ENCODE data around the gene MLXIP.
"Not testable (repeated sequence)": the region's sequence is repeated elsewhere in the genome, so short reads cannot be mapped to it uniquely, and the experiment has no call there.

Gene MLXIP

DNA sequence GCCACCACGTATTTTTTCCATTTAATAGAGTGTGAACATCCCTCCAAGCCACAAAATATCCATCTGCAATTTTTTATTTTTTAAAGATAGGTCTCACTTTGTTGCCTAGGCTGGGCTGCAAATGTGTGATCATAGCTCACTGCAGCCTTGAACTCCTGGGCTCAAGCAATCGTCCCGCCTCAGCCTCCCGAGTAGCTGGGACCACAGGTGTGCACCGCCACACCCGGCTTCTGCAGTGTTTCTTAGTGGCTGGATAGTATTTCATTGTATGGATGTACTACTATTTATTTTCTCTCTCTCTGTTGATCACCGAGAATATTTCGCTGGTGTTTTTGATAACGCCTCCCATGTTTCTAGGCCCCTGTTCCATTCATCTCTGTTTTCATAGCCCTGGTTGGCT lies 17.5 kb downstream of the MLXIP start:
- no peak for DNase-seq (ENCODE audit: low read depth)

DNA sequence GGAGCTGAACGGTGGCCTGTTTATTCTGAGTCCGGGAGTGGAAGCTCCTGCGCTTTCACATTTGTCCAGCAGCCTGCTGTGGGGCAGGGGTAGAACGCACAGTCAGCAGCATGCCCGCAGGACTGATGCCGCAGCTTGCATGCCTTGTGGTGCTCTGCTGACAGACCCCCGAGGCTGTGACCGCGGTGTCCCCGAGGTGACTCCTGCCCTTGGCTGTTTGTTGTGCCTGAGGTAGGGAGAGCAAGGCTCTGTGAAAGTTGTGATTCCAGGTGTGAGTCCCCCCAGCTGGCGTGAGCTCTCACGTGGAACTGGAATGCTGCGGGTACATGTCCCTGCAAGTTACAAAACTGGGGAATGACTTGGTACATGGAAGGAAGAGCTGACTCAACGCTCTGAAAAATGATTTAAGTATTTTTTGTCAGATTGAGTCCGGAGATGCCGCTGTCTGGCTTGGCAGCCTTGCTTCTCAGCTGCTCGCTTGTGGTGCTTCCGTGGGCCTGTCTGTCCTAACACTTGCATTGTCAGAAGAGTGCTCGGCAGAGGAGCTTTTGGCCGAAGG lies 18.1 kb downstream of the MLXIP start:
- no peak for DNase-seq (ENCODE audit: low read depth)

DNA sequence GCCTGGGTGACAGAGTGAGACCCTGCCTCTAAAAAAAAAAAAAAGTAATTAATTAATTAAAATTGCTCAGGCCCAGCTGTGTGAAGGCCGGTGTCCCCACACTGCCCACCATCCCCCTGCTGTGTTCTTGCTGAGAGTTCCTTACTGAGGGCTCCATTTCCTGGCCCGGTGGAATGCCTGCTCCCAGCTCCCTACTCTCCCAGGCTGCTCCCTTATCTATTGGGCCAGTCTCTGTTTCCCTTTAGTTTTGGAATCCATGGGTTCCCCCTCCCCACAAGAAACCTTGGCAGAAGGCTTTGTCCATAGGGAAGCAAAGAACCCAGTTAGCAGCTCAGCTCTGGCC lies 19.0 kb downstream of the MLXIP start:
- no peak for DNase-seq (ENCODE audit: low read depth)

DNA sequence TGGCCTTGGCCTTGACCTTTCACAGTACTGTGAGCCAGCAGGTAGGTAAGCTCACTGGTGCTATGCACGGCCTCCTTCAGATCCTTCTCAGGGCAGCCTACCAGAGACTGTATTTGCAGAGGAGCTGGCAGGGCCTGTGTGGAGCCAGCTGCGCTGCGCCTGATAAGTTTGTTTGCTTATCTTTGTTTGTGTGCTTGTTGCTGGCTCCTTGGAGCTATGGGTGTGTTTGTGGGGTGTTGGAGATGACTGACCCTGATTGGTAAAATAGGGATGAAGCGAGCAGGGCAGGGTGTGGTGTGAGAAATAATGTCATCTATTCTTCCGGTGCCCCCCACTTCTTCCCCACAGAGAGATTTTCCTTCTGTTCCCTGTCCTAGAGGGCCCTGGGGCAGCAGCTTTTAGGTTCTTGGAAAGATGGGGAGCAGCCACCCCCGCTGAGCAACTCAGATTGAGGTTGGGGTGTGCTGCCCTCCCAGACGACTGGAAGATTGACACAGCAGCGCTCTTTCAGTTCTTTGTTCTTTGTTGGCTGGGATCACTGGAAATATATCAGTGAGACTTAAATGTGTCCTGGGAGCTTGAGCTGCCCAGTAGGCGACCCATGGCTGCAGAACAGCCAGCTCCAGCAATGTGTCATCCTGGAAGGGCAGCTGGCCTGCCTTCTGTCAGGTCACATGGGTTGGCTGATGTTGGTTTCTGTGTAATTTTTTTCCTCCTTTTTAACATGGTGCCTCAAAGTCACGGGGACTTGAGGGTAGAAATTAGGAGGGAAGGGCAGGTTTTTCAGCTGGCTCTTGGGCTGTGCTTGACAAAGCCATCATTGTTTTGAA lies 19.6 kb downstream of the MLXIP start:
- DNase-seq (ENCODE audit: low read depth): no peak

DNA sequence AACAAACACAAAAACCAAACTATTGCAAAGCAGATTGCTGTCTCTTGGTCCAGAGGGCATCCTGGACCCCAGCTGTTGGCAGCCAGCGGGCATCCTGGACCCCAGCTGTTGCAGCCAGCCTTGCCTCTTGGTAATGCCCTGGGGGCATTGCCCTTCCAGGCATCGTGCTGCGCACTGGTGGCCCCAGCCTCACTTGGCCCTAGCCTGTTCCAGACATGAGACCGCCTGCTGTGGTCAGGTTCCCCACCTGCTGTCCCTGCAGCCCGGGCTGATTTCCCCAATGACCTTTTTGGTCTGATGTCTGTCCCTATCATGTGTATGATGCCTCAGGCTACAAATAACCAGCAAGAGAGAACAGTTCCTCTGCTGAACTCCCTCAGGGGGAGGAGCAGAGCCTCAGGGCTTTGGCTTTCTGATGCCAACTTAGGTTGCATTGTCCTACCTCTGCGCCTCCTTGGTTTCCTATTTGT lies 20.8 kb downstream of the MLXIP start:
- DNase-seq (ENCODE audit: low read depth): no peak

DNA sequence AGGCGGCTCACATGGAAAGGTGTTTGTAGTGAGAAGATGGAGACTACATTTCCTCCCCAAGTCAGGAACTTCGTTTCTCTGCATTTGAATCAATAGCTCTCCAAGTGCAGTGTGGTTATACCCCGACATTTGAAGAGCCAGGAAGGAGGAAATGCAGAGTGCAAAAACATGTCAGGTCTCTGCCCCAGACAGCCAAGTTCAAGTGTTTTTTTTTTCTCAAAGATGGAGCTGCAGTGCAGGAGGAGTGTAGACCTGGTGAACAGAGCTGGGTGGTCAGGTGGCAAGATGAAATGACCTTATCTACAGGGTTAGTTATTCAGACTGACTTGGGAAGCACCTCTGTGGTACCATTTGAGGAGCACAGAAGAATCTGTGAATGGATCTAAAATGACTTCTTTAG lies 21.3 kb downstream of the MLXIP start:
- no peak for DNase-seq (ENCODE audit: low read depth)

DNA sequence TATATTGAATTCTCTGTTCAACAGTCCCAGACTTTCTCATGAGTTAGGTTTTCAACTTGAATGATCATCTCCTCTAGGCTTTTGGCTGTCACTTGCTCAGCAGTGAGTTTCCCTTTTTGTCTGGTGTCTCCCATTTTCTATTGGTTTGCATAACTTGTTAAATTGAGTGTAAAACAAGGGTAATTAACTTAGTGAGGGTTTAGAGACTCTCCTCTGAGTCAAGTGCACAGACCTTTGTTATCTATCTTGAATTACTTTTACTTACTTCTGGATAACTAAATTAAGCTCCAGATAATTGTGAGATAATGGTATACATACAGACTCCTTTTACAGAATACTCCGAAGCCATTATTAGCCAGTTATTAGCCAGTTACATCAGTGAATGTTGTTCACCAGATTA lies 22.0 kb downstream of the MLXIP start:
- DNase-seq (ENCODE audit: low read depth): no peak

DNA sequence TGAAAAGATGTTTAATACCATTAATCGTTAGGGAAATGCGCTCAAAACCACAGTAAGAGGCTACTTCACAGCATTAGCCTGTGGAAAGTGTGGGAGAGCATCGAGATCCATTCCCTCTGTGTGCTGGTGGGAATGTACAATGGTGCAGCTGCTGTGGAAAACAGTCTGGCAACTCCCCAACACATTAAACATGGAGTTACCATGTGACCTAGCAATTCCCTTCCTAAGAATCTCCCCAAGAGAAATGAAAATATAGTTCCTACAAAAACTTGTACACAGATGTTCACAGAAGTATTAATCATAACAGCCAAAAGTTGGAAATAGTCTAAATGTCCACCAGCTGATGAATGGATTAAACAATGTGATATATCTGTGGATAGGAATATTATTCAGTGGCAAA lies 23.8 kb downstream of the MLXIP start:
- no peak for DNase-seq (ENCODE audit: low read depth)

DNA sequence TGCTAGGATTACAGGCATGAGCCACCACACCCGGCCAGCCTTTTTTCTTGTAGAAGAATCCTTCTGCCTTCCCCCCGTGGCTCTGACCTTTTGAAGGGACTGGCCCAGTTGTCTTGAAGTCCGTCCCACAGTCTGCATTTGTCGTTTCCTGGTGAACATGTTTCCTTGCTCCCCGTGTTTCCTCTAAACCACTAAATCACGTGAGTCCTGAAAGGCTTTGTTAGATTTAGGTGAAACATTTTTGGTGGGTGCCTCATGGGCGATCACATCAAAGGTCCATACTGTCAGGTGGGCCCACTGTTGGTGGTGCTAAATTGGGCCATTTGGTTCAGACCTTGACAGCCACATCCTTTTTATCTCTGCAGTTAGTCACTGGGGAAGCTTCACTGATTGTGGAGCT lies 26.3 kb downstream of the MLXIP start:
- DNase-seq (ENCODE audit: low read depth): no peak

DNA sequence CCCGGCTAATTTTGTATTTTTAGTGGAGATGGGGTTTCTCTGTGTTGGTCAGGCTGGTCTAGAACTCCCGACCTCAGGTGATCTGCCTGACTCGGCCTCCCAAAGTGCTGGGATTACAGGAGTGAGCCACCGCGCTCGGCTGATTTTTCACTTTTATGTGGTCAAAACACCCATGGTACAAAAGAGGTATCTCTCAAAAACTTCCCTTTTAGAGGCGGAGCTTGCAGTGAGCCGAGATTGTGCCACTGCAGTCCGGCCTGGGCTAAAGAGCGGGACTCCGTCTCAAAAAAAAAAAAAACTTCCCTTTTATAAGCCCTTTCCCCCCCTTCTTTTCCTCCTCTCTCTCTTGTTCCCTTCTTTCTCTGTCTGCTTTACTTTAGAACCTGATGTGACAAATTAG lies 26.9 kb downstream of the MLXIP start:
- not testable (repeated sequence) for DNase-seq (ENCODE audit: low read depth)

DNA sequence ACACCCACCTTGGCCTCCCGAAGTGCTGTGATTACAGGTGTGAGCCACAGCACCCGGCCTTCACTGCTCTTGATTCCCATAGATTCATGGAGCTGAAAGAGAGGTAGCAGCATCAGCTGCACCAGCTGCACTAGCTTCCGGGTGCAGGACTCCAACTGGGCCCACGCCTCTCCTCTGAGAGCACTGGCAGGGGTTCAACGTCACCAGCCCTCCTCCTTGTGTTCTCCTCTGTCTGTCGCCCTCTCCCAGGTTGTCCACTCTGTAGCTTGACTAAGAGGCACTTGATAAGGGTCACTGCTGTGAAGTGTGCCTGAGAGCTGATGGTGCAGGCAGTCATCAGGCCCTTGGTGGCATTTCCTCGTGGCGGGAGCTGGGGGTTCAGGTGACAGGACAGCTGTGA lies 28.3 kb downstream of the MLXIP start:
- DNase-seq (ENCODE audit: low read depth): no peak

DNA sequence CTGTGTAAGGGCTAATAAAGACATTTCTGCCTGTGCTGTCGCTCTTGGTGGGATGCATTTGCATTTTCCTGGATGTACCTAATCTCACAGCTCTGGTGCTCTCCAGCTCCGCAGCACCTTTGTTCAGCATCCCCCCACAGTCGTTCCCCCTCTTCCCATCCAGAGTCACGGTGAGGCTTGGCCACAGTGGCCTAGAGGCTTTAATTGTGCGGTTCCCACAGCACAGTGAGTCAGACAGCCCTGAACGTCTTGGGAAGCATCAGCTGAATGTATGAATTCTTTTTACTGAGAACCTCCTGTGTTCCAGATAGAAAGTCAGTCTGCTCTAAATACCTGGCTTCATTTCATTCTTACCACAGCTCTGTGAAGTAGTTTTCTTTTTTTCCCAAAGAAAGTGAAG lies 28.7 kb downstream of the MLXIP start:
- DNase-seq (ENCODE audit: low read depth): no peak

DNA sequence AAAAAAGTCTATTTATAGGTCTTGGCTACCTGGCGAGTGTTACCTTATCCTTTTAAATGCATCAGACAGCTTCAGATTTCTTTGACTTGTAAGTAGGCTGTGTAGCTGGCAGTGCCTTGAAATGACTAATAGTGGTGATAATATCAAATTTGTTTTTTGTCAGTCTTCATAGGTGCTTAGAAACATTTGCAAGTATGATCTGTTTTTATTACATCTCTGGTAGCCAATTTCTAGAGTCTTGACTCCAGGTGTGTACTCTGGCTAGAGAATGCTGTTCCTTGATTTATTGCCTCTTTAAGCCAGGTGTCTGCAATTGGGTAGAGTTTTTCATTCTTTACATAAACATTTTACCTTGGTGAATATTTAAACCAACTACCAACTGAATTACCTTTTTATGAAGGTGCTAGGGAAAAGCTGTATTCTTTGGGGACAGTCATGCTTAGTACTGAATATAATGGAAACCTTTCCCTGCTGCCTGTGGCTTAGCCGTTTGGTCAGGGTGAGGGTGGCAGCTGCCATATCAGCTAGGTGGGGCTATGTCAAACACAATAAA lies 32.6 kb downstream of the MLXIP start:
- DNase-seq (ENCODE audit: low read depth): no peak

DNA sequence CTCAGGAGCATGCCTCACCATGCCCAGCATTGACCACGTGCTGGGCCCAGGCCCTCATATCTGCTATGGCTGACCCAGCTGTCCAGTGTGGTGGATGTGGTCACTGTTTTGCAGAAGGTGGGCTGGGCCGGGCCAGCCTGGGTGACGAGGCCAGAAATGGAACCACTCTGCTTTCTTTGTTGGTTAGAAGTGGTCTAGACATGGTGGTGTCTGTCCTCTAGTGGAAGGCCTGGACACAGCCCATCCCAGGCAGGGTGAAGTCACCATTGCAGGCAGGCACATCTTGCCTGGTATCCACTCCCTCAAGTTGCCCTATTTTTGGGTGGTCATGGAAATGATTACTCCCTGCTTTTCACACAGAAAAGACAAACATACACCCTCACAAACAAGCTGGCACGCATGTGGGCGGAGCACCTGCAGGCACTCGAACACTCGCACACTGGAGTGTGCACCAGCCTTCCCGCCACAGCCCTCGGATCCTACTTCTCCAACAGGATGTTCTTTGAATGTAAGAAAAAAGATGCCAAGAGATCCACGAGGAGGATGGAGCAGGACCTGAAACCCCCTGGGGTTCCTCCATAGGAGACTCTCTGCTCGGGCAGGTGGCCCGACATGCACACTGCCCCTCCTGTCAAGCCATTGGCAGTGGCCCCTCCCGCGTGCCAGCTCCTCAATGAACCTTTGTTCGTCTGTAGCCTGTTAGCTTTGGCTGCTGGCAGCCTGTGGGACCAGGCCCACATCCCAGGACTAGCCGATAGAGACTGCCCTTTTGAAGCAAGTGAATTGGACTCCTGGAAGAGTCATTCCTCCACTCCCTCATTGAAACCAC lies 38.4 kb downstream of the MLXIP start:
- DNase-seq (ENCODE audit: low read depth): no peak

DNA sequence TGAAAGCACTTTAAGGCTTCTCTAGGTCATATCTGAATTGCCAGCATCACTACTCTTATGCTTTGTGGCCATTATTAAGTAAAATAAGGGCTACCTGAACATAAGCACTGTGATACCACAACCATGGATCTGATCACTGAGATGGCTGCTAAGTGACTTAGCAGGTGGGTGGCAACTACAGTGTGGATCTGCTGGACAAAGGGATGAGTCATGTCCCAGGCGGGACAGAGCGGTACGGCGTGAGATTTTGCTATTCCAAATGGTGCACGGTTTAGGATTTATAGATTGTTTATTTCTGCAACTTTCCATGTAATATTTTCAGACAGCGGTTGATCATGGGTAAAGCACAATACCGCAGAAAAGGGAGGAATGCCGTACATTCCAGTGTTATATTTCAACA lies 39.4 kb downstream of the MLXIP start:
- no peak for DNase-seq (ENCODE audit: low read depth)

DNA sequence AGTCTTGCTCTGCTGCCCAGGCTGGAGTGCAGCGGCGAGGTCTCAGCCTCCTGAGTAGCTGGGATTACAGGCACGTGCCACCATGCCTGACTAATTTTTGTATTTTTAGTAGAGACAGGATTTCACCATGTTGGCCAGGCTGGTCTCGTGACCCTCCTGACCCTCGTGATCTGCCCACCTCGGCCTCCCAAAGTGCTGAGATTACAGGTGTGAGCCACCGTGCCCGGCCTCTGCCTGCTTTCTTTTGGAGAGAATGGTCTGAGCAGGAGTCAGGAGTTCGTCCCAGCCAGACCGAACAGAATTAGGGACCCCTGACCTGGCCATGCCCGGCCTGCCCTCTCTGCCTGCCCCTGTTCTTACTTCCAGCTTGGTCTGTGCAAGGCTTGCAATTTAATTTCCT lies 42.8 kb downstream of the MLXIP start:
- not testable (repeated sequence) for DNase-seq (ENCODE audit: low read depth)

DNA sequence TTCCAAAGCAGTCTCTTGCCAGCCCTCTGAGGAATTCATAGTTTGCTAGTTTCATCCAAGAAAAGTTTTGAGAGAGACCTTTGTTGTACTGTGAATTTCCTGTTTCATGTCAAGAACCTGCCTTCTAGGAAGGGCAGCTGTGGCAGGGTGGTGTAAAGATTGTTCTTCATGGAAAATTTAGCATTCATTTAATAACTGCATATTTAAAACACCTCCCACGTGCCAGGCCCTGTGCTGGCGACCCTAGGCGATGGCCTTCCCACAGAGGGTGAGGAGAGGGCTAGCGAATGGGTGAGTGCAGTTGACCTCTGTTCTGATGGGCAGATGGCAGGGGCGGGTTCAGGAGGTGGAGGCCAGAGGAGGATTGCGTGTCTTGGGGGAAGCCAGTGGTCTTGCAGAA lies 43.2 kb downstream of the MLXIP start:
- no peak for DNase-seq (ENCODE audit: low read depth)

DNA sequence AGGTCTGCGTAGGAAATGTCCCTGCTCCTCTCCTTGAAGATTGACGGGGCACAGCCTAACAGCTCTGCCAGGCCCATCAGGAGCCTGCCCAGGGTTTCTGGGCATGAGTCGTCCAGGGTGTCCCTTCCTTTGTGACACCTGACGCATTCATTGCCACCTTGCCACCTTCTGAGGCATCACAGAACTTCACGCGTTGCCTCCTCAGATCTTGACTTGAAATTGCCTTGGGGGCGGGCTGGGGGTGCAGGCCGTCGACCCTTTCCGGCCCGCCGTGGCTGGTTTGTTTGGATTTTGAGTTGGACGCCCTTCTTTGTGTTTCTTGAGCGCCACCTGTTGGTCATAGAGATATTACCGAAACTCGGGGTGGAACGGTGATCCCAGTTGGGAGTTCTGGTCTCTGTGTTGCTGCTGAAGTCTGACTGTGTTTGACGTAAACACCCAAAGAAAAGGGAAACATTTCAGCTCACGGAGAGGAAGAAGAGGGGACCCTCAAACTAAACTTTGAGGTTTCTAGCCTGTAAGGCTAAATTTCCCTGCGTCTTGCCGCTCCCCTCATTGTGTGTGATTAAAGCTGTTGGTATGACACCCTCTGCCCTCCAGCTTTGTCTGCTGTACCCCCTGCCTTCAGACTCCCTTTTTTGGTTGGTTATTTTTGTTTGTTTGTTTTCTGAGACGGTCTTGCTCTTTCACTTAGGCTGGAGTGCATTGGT lies 44.6 kb downstream of the MLXIP start:
- no peak for DNase-seq (ENCODE audit: low read depth)

DNA sequence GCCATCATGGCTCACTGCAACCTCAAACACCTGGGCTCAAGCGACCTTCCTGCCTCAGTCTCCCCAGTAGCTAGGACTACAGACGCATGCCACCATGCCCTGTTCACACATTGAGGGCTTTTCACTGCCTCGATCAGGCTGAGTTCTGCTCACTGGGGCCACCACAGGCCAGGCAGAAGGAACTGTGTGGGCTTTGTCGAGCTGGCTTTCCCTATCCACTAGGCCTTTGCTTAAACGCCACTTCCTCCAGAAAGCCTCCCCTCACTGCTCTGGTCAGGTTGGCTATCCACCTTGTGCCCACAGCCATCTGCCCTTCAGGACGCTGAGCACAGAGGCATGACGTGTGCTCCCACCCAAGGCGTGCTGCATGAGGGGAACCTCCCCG lies 45.2 kb downstream of the MLXIP start:
- no peak for DNase-seq (ENCODE audit: low read depth)

DNA sequence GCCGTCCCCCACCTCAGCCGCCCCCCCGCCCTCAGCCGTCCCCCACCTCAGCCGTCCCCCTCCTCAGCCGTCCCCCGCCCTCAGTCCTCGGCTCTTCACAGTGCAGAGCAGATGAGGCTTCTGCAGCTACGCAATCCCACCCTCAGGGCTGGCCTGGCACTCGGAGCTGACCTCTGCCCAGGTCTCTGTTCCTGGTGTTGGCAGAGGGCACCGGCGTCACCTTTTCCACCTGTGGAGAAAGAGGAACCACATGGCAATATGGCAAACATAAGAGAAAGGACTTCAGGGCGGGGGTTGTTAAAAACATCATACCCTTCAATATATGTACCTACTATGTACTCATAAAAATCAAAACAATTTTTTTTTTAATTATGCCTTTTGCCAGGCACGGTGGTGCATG lies 45.8 kb downstream of the MLXIP start:
- no peak for DNase-seq (ENCODE audit: low read depth)

DNA sequence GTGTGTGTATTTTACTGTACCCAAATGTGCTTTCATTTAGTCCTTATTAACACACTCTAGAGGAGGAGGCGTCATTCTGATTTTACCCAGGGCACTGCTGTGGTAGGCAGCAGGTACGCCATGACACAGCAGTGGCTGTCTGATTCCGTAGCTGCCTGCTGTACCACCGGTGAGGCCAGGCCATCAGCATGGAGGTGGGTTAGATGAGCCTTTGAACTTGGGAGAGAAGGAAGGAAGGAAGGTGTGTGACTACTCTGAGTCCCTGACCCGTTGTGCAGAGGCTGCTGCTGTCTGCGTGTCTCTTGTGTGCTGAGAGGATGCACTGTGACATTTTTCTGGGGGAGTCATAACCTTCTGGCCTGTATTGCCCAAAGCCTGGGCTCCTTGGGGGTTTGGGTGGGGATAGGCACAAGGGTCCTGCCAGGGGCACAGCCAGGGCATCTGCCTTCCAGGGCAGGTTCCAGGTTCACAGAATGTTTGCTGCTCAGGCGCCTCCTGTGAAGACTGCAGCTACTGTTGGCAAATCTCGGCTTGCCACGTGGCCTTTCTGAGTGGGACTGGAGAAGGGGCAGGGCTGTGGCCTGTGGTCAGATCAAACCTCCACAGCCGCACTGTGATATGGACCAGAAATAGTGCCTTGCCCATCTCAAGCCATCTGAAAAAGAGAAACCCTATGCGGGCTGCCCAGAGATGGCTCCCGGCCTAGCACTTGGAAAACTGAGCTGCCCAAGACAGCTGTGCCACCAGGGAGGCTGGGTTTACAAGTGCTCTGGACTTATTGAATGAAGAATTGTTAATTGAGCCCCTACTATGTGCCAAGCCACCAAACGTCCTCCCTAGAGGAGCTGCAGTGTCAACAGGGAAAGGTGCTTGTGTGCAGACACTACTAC lies 47.1 kb downstream of the MLXIP start:
- DNase-seq (ENCODE audit: low read depth): no peak
